H9 (cell line): ENCODE measurements around the gene TRAF7. TPM values are rescaled to one million over a fixed set of nuclear protein-coding genes. Genes with fewer than 3 reads are reported as not detected.

Experiments used
- DNase-seq: peaks from one replicate; pipeline ENCODE4 v3.0.0-alpha.2; 2017
- H2AFZ ChIP-seq: one replicate; pipeline ENCODE4 v1.6.1; 2013; ENCODE audit warnings: mild to moderate bottlenecking, low read length, control low read depth, moderate library complexity
- H2AK5ac ChIP-seq: 2 replicates; pipeline ENCODE4 v1.6.1; 2013; ENCODE audit warnings: low read length, control low read depth, mixed read lengths; ENCODE audit not compliant: insufficient read length
- H2BK120ac ChIP-seq: one replicate; pipeline ENCODE4 v1.6.1; 2013; ENCODE audit warnings: low read depth, mild to moderate bottlenecking, low read length, control low read depth, inconsistent platforms; ENCODE audit not compliant: poor library complexity, severe bottlenecking
- H2BK12ac ChIP-seq: 2 replicates; pipeline ENCODE4 v1.6.1; 2013; ENCODE audit warnings: low read length, control low read depth, mixed read lengths, low read depth; ENCODE audit not compliant: insufficient read length
- H2BK15ac ChIP-seq: 2 replicates; pipeline ENCODE4 v1.6.1; 2013; ENCODE audit warnings: low read depth, low read length, control low read depth
- H2BK20ac ChIP-seq: one replicate; pipeline ENCODE4 v1.6.1; 2013; ENCODE audit warnings: low read depth, mild to moderate bottlenecking, low read length, control low read depth, inconsistent platforms; ENCODE audit not compliant: poor library complexity, severe bottlenecking
- H2BK5ac ChIP-seq: 2 replicates; pipeline ENCODE4 v1.6.1; 2013; ENCODE audit warnings: low read length, control low read depth, mixed read lengths; ENCODE audit not compliant: insufficient read length
- H3K14ac ChIP-seq: 2 replicates; pipeline ENCODE4 v1.6.1; 2013; ENCODE audit warnings: low read length, control low read depth; ENCODE audit not compliant: insufficient read depth
- H3K18ac ChIP-seq: 2 replicates; pipeline ENCODE4 v1.6.1; 2013; ENCODE audit warnings: low read depth, mild to moderate bottlenecking, mixed read lengths, low read length, control low read depth; ENCODE audit not compliant: insufficient read length
- H3K23ac ChIP-seq: 2 replicates; pipeline ENCODE4 v1.6.1; 2013; ENCODE audit warnings: low read length, control low read depth, mixed read lengths, low read depth; ENCODE audit not compliant: insufficient read length
- H3K23me2 ChIP-seq: 2 replicates; pipeline ENCODE4 v1.6.1; 2013; ENCODE audit warnings: low read depth, mild to moderate bottlenecking, mixed read lengths, low read length, control low read depth; ENCODE audit not compliant: insufficient read length, poor library complexity, severe bottlenecking
- H3K27ac ChIP-seq: 2 replicates; pipeline ENCODE4 v1.5.1; 2013; ENCODE audit warnings: low read length, control low read depth, mixed read lengths, low read depth; ENCODE audit not compliant: insufficient read length
- H3K27me3 ChIP-seq: 2 replicates; pipeline ENCODE4 v1.6.1; 2013; ENCODE audit warnings: low read length, control low read depth, inconsistent platforms; ENCODE audit not compliant: insufficient read depth
- H3K4ac ChIP-seq: 2 replicates; pipeline ENCODE4 v1.6.1; 2013; ENCODE audit warnings: low read depth, mild to moderate bottlenecking, control low read depth, inconsistent platforms, low read length, moderate library complexity
- H3K4me1 ChIP-seq: 2 replicates; pipeline ENCODE4 v1.6.1; 2013; ENCODE audit warnings: low read length, control low read depth, inconsistent platforms; ENCODE audit not compliant: insufficient read depth
- H3K4me2 ChIP-seq: 2 replicates; pipeline ENCODE4 v1.6.1; 2013; ENCODE audit warnings: low read length, control low read depth, mixed read lengths; ENCODE audit not compliant: insufficient read length, insufficient read depth
- H3K56ac ChIP-seq: 2 replicates; pipeline ENCODE4 v1.6.1; 2013; ENCODE audit warnings: low read depth, mild to moderate bottlenecking, mixed read lengths, low read length, control low read depth; ENCODE audit not compliant: insufficient read length
- H3K79me1 ChIP-seq: 2 replicates; pipeline ENCODE4 v1.6.1; 2013; ENCODE audit warnings: low read depth, mild to moderate bottlenecking, moderate library complexity, low read length, control low read depth, inconsistent platforms; ENCODE audit not compliant: insufficient read depth, poor library complexity, severe bottlenecking
- H3K79me2 ChIP-seq: 2 replicates; pipeline ENCODE4 v1.6.1; 2013; ENCODE audit warnings: low read length, control low read depth, inconsistent platforms; ENCODE audit not compliant: insufficient read depth
- H3K9ac ChIP-seq: 2 replicates; pipeline ENCODE4 v1.6.1; 2013; ENCODE audit warnings: low read length, control low read depth, mixed read lengths; ENCODE audit not compliant: insufficient read length; ENCODE audit errors: extremely low read depth
- H3K9me3 ChIP-seq: one replicate; pipeline ENCODE4 v1.6.1; 2013; ENCODE audit warnings: low read depth, low read length, inconsistent platforms; ENCODE audit not compliant: control insufficient read depth
- H3T11ph ChIP-seq: one replicate; pipeline ENCODE4 v1.6.1; 2013; ENCODE audit warnings: mild to moderate bottlenecking, low read length, control low read depth, inconsistent platforms
- H4K20me1 ChIP-seq: one replicate; pipeline ENCODE4 v1.6.1; 2013; ENCODE audit not compliant: control insufficient read depth, insufficient read length, insufficient read depth
- H4K5ac ChIP-seq: 2 replicates; pipeline ENCODE4 v1.6.1; 2013; ENCODE audit warnings: low read depth, mild to moderate bottlenecking, mixed read lengths, low read length, control low read depth; ENCODE audit not compliant: insufficient read length
- H4K8ac ChIP-seq: replicated peaks from 2 replicates; pipeline ENCODE4 v1.6.1; 2013; ENCODE audit warnings: low read length, control low read depth, mixed read lengths, low read depth; ENCODE audit not compliant: insufficient read length
- H4K91ac ChIP-seq: 2 replicates; pipeline ENCODE4 v1.6.1; 2013; ENCODE audit warnings: low read depth, mild to moderate bottlenecking, moderate library complexity, mixed read lengths, low read length, control low read depth; ENCODE audit not compliant: insufficient read length
- H3K27ac Mint-ChIP-seq, 3 experiments: 2 replicates in 2 of 3; 3 replicates in 1 of 3; pipeline ENCODE4 v1.8.0; 2020 to 2021; ENCODE audit warnings: mixed read lengths in 3 of 3, mild to moderate bottlenecking in 1 of 3, moderate library complexity in 1 of 3
- H3K27me3 Mint-ChIP-seq: 2 replicates; pipeline ENCODE4 v1.8.0; 2021; ENCODE audit warnings: low read depth, mild to moderate bottlenecking, moderate library complexity, mixed read lengths
- H3K36me3 Mint-ChIP-seq, 3 experiments: 2 replicates in 2 of 3; 3 replicates in 1 of 3; pipeline ENCODE4 v1.8.0; 2020 to 2021; ENCODE audit warnings: low read depth in 3 of 3, mixed read lengths in 3 of 3; ENCODE audit not compliant: insufficient read depth in 1 of 3
- H3K4me1 Mint-ChIP-seq, 2 experiments: 2 replicates each; pipeline ENCODE4 v1.8.0; 2020; ENCODE audit warnings: mixed read lengths in 2 of 2
- H3K4me3 Mint-ChIP-seq, 2 experiments: 2 replicates in 1 of 2; 3 replicates in 1 of 2; pipeline ENCODE4 v1.8.0; 2020 to 2021; ENCODE audit warnings: mild to moderate bottlenecking in 2 of 2, mixed read lengths in 2 of 2, moderate library complexity in 1 of 2
- H3K9me3 Mint-ChIP-seq, 2 experiments: 2 replicates in 1 of 2; 3 replicates in 1 of 2; pipeline ENCODE4 v1.8.0; 2020; ENCODE audit warnings: mild to moderate bottlenecking in 2 of 2, mixed read lengths in 2 of 2, moderate library complexity in 1 of 2
- CTCF ChIP-seq: fragments of 200-600 bp; sonication (generic); conservative IDR thresholded peaks from 3 replicates; pipeline ENCODE4 v1.8.0; 2021; ENCODE audit warnings: antibody characterized with exemption, mild to moderate bottlenecking
- WGBS: extraction: QIAGEN DNeasy Blood & Tissue Kit; methylation state at CpG from one replicate; pipeline ENCODE4 v1.1.7; 2013; ENCODE audit warnings: missing lambda C conversion rate, low lambda C conversion rate, mixed read lengths; ENCODE audit not compliant: insufficient read length; ENCODE audit errors: extremely low coverage; 5-methylcytosine and 5-hydroxymethylcytosine counted together
- total RNA-seq: library from RNA; stranded (reverse); gene quantifications from 2 replicates; pipeline ENCODE4 v1.2.1, GENCODE V29; 2021

TRAF7 gene
- total RNA-seq, 1 experiment from 2014 or later: 108 TPM

- WGBS: no CpG with 5 or more reads among the region's 15 CpGs
- peaks cover 21 to 32% (median 31%) of the 10 kb centered on the region in 3 experiments for H3K36me3 Mint-ChIP-seq
- no peak overlapping the region for H3K9ac ChIP-seq
Observed at GRCh38 chr16:2158262-2158638, 2.7 kb downstream of the TRAF7 start.

More at GRCh38 chr16:2158262-2158638, 2.7 kb downstream of the TRAF7 start:
- Histone ChIP-seq H3K14ac (no peak overlapping the region), H3K27me3 (no peaks in the 10 kb centered on the region), H2BK20ac (no peak overlapping the region), H4K20me1 (peaks cover 2% of the 10 kb centered on the region), H3K79me2 (peaks cover 57% of the 10 kb centered on the region; the same call in 1 of the 2 replicates), H3K18ac (no peak overlapping the region), H3K23me2 (peaks cover 17% of the 10 kb centered on the region), H2BK120ac (no peak overlapping the region), H2BK5ac (no peak overlapping the region), H3K4me1 (no peaks in the 10 kb centered on the region; the same call in 1 of the 2 replicates), H3K4ac (no peak overlapping the region), H2AK5ac (no peak overlapping the region), H3K79me1 (peaks cover 17% of the 10 kb centered on the region), H3T11ph (no peak overlapping the region), H4K8ac (no peak overlapping the region), H2AFZ (no peak overlapping the region), H4K5ac (no peak overlapping the region), H3K9me3 (no peaks in the 10 kb centered on the region), H3K27ac (no peak overlapping the region), H4K91ac (no peak overlapping the region), H2BK15ac (no peak overlapping the region), H3K56ac (no peak overlapping the region), H3K4me2 (no peak overlapping the region), H2BK12ac (no peak overlapping the region), H3K23ac (no peak overlapping the region)
- Mint-ChIP-seq H3K27ac (no peak overlapping the region), H3K4me1 (peaks cover 16 to 38% of the 10 kb centered on the region in 2 experiments), H3K4me3 (no peak overlapping the region), H3K9me3 (peaks cover 0 to 9% of the 10 kb centered on the region in 2 experiments; a peak in 2 of 5 replicates), H3K27me3 (no peaks in the 10 kb centered on the region; the same call in 1 of the 2 replicates)
- DNase-seq: no peak
- TF ChIP-seq CTCF: no peak
